ENCODE results near the gene CLEC16A.

DNA sequence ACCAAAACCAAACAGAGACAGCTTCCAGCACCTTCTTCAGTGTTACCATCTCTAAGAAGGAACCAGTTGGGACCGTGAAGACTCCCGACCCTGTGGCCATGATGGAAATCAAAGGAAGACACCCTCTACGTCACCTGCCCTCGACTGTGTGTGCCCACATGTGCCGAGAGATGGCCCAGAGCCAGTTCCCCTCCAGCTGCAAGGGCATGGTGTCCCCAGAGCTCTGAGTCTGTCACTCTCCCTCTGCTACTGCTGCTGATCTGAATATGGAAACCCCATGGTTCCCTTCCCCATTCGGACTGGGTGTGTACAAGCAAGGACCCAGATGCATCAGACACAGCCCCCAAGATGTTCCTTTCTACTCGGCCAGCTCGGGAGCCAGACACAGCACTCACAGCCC is 235.2 kb downstream of the CLEC16A start:
- TF ChIP-seq, protein P1, sequence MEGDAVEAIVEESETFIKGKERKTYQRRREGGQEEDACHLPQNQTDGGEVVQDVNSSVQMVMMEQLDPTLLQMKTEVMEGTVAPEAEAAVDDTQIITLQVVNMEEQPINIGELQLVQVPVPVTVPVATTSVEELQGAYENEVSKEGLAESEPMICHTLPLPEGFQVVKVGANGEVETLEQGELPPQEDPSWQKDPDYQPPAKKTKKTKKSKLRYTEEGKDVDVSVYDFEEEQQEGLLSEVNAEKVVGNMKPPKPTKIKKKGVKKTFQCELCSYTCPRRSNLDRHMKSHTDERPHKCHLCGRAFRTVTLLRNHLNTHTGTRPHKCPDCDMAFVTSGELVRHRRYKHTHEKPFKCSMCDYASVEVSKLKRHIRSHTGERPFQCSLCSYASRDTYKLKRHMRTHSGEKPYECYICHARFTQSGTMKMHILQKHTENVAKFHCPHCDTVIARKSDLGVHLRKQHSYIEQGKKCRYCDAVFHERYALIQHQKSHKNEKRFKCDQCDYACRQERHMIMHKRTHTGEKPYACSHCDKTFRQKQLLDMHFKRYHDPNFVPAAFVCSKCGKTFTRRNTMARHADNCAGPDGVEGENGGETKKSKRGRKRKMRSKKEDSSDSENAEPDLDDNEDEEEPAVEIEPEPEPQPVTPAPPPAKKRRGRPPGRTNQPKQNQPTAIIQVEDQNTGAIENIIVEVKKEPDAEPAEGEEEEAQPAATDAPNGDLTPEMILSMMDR (IDR thresholded peaks at IDR 0.05) = no peak
- TF ChIP-seq POLR2A (IDR thresholded peaks at IDR 0.05) = no peak

Data from gastroesophageal sphincter (tissue), 3 donors.